Ramos (cell line): ENCODE data around the gene SMIM1.

Experiments
- in situ Hi-C: fragments of 300-500 bp; cut with MboI; formaldehyde crosslinking; loops from one replicate; pipeline ENCODE4 v1.14.3; 2022; ENCODE audit warnings: low sequenced_read_pairs; ENCODE audit not compliant: unreplicated experiment

The SMIM1 gene

GRCh38 chr1:3752400-3752945 is 20.1 kb upstream of the SMIM1 start, which contains the start of gene CCDC27:
CCDC27 (plus strand) TSS chr1:3752450; CDS start chr1:3752482, 32 bp downstream.
- in situ Hi-C loops: no loop called here

GRCh38 chr1:3753656-3754454 is 18.7 kb upstream of the SMIM1 start:
- in situ Hi-C loops: no loop called here

- in situ Hi-C loops: no loop called here
Observed at GRCh38 chr1:3756394-3756793, 16.2 kb upstream of the SMIM1 start.

GRCh38 chr1:3759164-3759563 is 13.4 kb upstream of the SMIM1 start:
- in situ Hi-C loops: no loop called here

- in situ Hi-C loops: no loop called here
Observed at GRCh38 chr1:3759796-3760195, 12.8 kb upstream of the SMIM1 start.

- in situ Hi-C loops: no loop called here
Observed at GRCh38 chr1:3761296-3762010, 11.1 kb upstream of the SMIM1 start.

- in situ Hi-C loops: no loop called here
Observed at GRCh38 chr1:3762151-3762872, 10.2 kb upstream of the SMIM1 start.

- in situ Hi-C loops: no loop called here
Observed at GRCh38 chr1:3762873-3763228, 9.7 kb upstream of the SMIM1 start.

GRCh38 chr1:3763351-3764125 is 9.0 kb upstream of the SMIM1 start:
- in situ Hi-C loops: no loop called here

- in situ Hi-C loops: no loop called here
Observed at GRCh38 chr1:3767328-3767925, 5.1 kb upstream of the SMIM1 start.

GRCh38 chr1:3768811-3769390 is 3.6 kb upstream of the SMIM1 start:
- in situ Hi-C loops: no loop called here

GRCh38 chr1:3770047-3770765 is 2.3 kb upstream of the SMIM1 start:
- in situ Hi-C loops: no loop called here

- in situ Hi-C loops: no loop called here
Observed at GRCh38 chr1:3771108-3772026, 1.2 kb upstream of the SMIM1 start.

- in situ Hi-C loops: no loop called here
Observed at GRCh38 chr1:3772027-3772714, 378 bp upstream of the SMIM1 start.

- in situ Hi-C loops: no loop called here
Observed at GRCh38 chr1:3773572-3774275, 1.2 kb downstream of the SMIM1 start.

GRCh38 chr1:3774276-3774945 is 1.9 kb downstream of the SMIM1 start:
- in situ Hi-C loops: no loop called here
